Type B pancreatic cell (in vitro differentiated cells): ENCODE measurements around the gene MRTFA. TPM values are rescaled to one million over a fixed set of nuclear protein-coding genes. Genes with fewer than 3 reads are reported as not detected.

ENCODE experiments used
- DNase-seq: peaks from one replicate; pipeline ENCODE4 v3.0.0; 2021; ENCODE audit warnings: mixed read lengths; ENCODE audit not compliant: unreplicated experiment; ENCODE audit errors: extremely low spot score
- H3K27ac Mint-ChIP-seq: 2 replicates; pipeline ENCODE4 v1.8.0; 2021; ENCODE audit warnings: mild to moderate bottlenecking, mixed read lengths
- H3K27me3 Mint-ChIP-seq: 2 replicates; pipeline ENCODE4 v1.8.0; 2021; ENCODE audit warnings: mixed read lengths
- H3K36me3 Mint-ChIP-seq: 2 replicates; pipeline ENCODE4 v1.8.0; 2021; ENCODE audit warnings: mixed read lengths
- H3K4me1 Mint-ChIP-seq: one replicate; pipeline ENCODE4 v1.8.0; 2021; ENCODE audit warnings: mixed read lengths; ENCODE audit not compliant: unreplicated experiment
- H3K4me3 Mint-ChIP-seq: 2 replicates; pipeline ENCODE4 v1.8.0; 2021; ENCODE audit warnings: mild to moderate bottlenecking, mixed read lengths
- H3K9me3 Mint-ChIP-seq: 2 replicates; pipeline ENCODE4 v1.8.0; 2021; ENCODE audit warnings: mixed read lengths
- CTCF ChIP-seq: fragments of 200-600 bp; sonication (generic); conservative IDR thresholded peaks from 2 replicates; pipeline ENCODE4 v1.5.0; 2021; ENCODE audit warnings: antibody characterized with exemption, mild to moderate bottlenecking
- total RNA-seq: library from RNA; stranded (reverse); gene quantifications from 2 replicates; pipeline ENCODE4 v1.2.1, GENCODE V29; 2021; ENCODE audit warnings: low replicate concordance

Gene MRTFA
- total RNA-seq, 1 donor from 2014 or later, result 49.8 TPM

DNA sequence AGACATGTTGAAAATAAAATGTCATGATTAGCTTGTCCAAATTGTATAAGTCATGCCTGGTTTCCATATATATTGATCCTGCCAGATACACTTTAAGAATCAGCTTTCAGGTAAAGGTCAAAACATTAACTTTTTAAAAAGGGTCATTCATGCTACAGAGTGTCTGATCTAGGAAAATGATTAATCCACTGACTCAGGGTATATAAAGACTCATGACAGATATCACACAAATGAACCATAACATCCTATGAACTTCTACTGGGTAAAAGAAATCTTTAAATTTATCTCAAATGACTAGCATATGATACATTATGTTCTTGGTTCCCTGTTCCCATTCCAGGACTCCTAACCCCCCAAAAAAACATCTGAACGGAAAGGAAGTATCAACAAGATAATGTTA lies 11.7 kb downstream of the MRTFA start:
- Mint-ChIP-seq H3K27me3 (no peaks in the 10 kb centered on the region), H3K27ac (no peak overlapping the region), H3K4me1 (peaks cover 24% of the 10 kb centered on the region), H3K4me3 (no peak overlapping the region), H3K9me3 (peaks cover 14% of the 10 kb centered on the region), H3K36me3 (peaks cover 22% of the 10 kb centered on the region)
- no peak for TF ChIP-seq CTCF
- DNase-seq, result no peak

DNA sequence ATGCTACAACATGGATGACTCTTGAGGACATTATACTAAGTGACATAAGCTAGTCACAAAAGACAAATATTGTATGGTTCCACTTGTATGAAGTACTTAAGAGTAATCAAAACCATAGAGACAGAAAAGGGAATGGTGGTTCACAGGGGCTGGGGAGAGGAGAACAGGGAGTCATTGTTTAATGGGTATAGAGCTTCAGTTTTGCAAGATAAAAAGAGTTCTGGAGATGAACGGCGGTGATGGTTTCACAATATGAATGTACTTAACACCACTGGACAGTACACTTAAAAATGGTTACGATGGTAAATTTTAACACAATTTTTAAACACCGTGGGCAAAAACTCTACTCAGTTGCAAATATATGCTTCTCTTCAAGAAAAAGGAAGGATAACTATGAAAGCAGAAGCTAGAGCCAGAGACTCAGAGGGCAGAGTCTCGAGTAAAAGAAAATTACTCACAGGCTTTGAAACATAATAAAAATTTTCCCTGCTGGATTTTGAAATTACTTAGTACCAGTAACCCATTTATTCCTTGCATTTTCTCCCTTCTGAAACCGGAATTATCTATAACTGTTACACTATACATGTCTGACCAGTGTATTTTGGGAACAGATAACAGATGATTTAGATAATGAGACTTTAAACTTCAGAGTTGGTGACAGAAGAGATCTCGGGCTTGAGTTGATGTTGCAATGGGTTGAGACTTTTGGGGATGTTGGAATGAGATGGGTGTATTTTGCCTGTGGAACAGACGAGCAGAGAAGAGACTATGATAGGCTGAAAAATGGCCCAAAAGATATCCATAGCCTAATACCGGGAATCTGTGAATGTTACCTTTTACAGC lies 15.0 kb downstream of the MRTFA start:
- TF ChIP-seq CTCF, result no peak
- Mint-ChIP-seq H3K9me3 (peaks cover 17% of the 10 kb centered on the region), H3K4me1 (peaks cover 6% of the 10 kb centered on the region), H3K4me3 (no peak overlapping the region), H3K27ac (no peak overlapping the region), H3K27me3 (no peaks in the 10 kb centered on the region), H3K36me3 (peaks cover 32% of the 10 kb centered on the region)
- no peak for DNase-seq

DNA sequence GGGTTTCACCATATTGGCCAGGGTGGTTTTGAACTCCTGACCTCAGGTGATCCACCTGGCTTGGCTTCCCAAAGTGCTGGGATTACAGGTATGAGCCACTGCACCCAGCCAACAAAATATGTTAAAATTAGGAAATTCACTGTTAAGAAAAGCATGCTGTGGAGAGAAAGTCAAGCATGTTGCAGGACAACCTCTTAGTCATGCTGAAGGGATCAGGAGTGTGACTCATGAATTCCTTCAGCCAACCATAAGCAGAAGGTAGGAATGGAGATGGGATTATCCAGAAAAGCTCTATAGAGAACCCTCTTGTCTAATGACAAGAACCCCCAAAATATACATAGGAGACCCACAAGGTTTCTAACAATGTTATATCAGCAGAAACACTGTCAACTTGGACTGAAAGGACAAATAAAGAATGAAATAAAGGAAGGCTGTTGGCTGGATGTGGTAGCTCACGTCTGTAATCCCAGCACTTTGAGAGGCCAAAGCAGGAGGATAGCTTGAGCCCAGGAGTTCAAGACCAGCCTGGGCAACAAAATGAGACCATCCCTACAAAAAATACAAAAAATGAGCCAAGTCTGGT lies 16.0 kb downstream of the MRTFA start:
- H3K27ac Mint-ChIP-seq, result peak overlapping the region; percentile 56
- no peaks in the 10 kb centered on the region for H3K27me3 Mint-ChIP-seq
- TF ChIP-seq CTCF, result no peak
- peaks cover 6% of the 10 kb centered on the region for H3K4me1 Mint-ChIP-seq
- H3K36me3 Mint-ChIP-seq, result peaks cover 38% of the 10 kb centered on the region
- no peak for DNase-seq
- H3K9me3 Mint-ChIP-seq, result peaks cover 17% of the 10 kb centered on the region
- no peak overlapping the region for H3K4me3 Mint-ChIP-seq

DNA sequence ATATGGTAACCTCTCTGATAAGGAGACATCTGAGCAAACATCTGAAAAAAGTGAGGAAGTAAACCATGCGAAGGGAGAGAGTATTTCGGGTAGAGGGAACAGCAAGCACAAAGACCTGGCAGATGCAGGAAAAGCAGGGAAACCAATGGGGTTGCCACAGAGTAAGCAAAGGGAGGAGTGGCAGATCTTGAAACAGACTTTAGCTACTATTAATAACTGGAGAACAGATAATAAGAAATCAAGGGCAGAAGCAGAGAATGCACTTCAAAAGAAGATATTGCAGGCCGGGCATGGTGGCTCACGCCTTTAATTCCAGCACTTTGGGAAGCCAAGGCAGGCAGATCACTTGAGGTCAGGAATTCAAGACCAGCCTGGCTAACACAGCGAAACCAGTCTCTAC lies 18.1 kb downstream of the MRTFA start:
- Mint-ChIP-seq H3K27ac (no peak overlapping the region), H3K36me3 (peaks cover 38% of the 10 kb centered on the region), H3K4me3 (no peak overlapping the region), H3K4me1 (no peaks in the 10 kb centered on the region), H3K27me3 (no peaks in the 10 kb centered on the region), H3K9me3 (peaks cover 17% of the 10 kb centered on the region)
- no peak for DNase-seq
- no peak for TF ChIP-seq CTCF

GRCh38 chr22:40616578-40616977 lies 19.9 kb downstream of the MRTFA start:
- Mint-ChIP-seq H3K27me3 (no peaks in the 10 kb centered on the region), H3K27ac (no peak overlapping the region), H3K9me3 (peaks cover 7% of the 10 kb centered on the region), H3K36me3 (peaks cover 28% of the 10 kb centered on the region), H3K4me1 (peaks cover 10% of the 10 kb centered on the region), H3K4me3 (no peak overlapping the region)
- no peak for DNase-seq
- no peak for TF ChIP-seq CTCF
